Naive thymus-derived CD8-positive, alpha-beta T cell (primary cell): ENCODE data around the gene DNAI4. TPM values are rescaled to one million over a fixed set of nuclear protein-coding genes. Genes with fewer than 3 reads are reported as not detected.

Source experiments
- ATAC-seq, 2 donors: fragments of 150-1000 bp; cut with Tn5 transposase in 1 of 2; sonication (Bioruptor Pico), chemical (Tn5 transposase) in 1 of 2; 1 replicate in 1 of 2; 2 replicates in 1 of 2; pipeline ENCODE4 v1.10.0; 2021; ENCODE audit warnings: mild to moderate bottlenecking in 2 of 2, moderate library complexity in 2 of 2
- POLR2A ChIA-PET: fragments of 350-600 bp; sonication (Branson Sonifier 250); formaldehyde crosslinking; loops from one replicate; lab custom pipeline; 2021; ENCODE audit warnings: antibody characterized with exemption; lab: Charles Lee
- DNase-seq, 10 donors: peaks; one replicate each; pipeline versions ENCODE4 v3.0.0 to v3.0.0-alpha.2; 2020 to 2022
- H3K27ac Mint-ChIP-seq, 10 donors: one replicate each; pipeline ENCODE4 v1.8.0; 2020 to 2022; ENCODE audit warnings: mild to moderate bottlenecking in 10 of 10, mixed read lengths in 10 of 10, moderate library complexity in 4 of 10, inconsistent platforms in 1 of 10
- H3K27me3 Mint-ChIP-seq, 5 donors: one replicate each; pipeline ENCODE4 v1.8.0; 2021 to 2022; ENCODE audit warnings: mixed read lengths in 5 of 5
- H3K36me3 Mint-ChIP-seq, 3 donors: one replicate each; pipeline ENCODE4 v1.8.0; 2020 to 2022; ENCODE audit warnings: mixed read lengths in 3 of 3, mild to moderate bottlenecking in 2 of 3, inconsistent platforms in 1 of 3
- H3K4me1 Mint-ChIP-seq, 4 donors: one replicate each; pipeline ENCODE4 v1.8.0; 2021 to 2022; ENCODE audit warnings: mixed read lengths in 4 of 4
- H3K4me3 Mint-ChIP-seq, 10 donors: one replicate each; pipeline ENCODE4 v1.8.0; 2020 to 2022; ENCODE audit warnings: mild to moderate bottlenecking in 10 of 10, mixed read lengths in 10 of 10, moderate library complexity in 6 of 10, inconsistent platforms in 1 of 10
- H3K9me3 Mint-ChIP-seq, 9 donors: one replicate each; pipeline ENCODE4 v1.8.0; 2020 to 2022; ENCODE audit warnings: mixed read lengths in 9 of 9, mild to moderate bottlenecking in 3 of 9, inconsistent platforms in 1 of 9, moderate library complexity in 1 of 9
- polyA plus RNA-seq, 3 donors: library from polyadenylated mRNA; unstranded; fragments of 300-500 nt; fragmentation: Illumina TruSeq; gene quantifications; one replicate each; pipeline ENCODE4 v1.2.3, GENCODE V29; 2021
- total RNA-seq, 8 experiments: library from RNA in 2 of 8; stranded (reverse) in 2 of 8; gene quantifications; one replicate each; pipeline ENCODE4 v1.2.3 and lab custom pipeline; 2021 to 2026

Gene DNAI4
- total and polyA plus RNA-seq, 5 experiments from 2014 or later: 0.69 to 10.0 (median 0.98) TPM

DNA sequence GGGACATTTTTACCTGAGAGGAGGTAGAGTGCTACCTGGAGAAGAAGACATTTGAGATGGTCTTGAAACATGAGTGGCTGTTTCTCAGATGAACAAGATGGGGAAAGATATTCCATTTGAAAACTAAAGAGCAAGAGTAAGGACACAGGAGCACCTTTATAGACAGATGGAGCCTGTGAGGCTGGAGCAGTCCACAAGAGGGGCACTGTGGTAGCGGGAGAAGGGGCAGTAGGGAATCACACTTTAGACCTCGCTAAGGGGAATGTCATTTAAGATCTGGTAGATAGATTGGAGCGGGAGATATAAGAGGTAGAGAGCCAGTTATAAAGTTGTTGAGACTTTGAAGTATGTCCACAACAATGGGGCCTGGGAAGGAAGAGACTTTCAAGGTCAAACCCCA, 149.0 kb downstream of the DNAI4 start:
- H3K27ac Mint-ChIP-seq: no peak overlapping the region
- H3K27me3 Mint-ChIP-seq: peaks cover 0 to 2% (median 0%) of the 10 kb centered on the region in 5 donors
- no peaks in the 10 kb centered on the region for H3K36me3 Mint-ChIP-seq
- POLR2A ChIA-PET: no interaction called here
- H3K4me3 Mint-ChIP-seq: no peak overlapping the region
- no peak for DNase-seq
- ATAC-seq: no peak
- peaks cover 0 to 3% (median 1%) of the 10 kb centered on the region in 4 donors for H3K4me1 Mint-ChIP-seq
- peaks cover 0 to 2% (median 0%) of the 10 kb centered on the region in 9 donors for H3K9me3 Mint-ChIP-seq

DNA sequence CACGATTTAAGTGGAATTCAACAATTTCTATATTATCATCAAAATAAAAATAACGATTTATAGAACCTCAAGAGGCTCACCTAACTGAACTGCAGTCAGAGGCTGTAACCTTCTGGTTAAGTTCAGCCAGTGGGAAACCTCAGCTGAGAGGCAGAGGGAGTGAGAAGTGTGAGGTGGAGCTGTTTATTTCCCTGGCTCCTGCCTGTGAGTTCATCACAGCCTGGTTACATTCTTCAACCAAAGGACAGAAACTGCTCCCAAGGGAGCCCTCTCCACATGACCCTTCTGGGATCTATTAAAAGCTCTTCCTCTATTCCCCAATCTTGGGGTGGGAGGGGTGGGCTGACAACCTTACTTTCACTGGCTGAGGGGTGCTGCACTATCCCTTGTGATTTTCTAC, 150.2 kb downstream of the DNAI4 start:
- Mint-ChIP-seq H3K4me3 (no peak overlapping the region), H3K9me3 (no peaks in the 10 kb centered on the region), H3K36me3 (no peaks in the 10 kb centered on the region), H3K27ac (no peak overlapping the region), H3K27me3 (peaks cover 0 to 1% (median 0%) of the 10 kb centered on the region in 5 donors), H3K4me1 (peaks cover 0 to 14% (median 8%) of the 10 kb centered on the region in 4 donors)
- POLR2A ChIA-PET: no interaction called here
- ATAC-seq: no peak
- no peak for DNase-seq

DNA sequence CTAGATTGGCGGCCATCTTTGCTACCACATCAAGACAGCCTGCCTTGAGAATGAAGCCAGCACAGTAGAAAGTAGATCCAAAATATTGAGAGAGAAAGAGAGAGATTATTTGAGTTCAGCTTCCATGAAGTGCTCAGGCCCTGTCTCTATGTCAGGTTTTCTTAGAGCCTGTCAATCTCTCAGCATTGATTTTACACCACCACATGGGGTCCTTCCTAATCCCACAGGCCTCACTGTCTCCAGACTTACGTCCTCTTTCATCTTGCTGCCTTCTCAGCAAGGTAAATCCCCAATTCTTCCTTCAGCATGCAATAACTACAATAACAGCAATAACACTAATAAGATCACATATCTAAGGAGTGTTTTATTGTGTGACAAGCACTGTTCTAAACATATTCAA, 151.4 kb downstream of the DNAI4 start:
- Mint-ChIP-seq H3K4me3 (no peak overlapping the region), H3K36me3 (no peaks in the 10 kb centered on the region), H3K27ac (no peak overlapping the region), H3K9me3 (no peaks in the 10 kb centered on the region), H3K27me3 (no peaks in the 10 kb centered on the region), H3K4me1 (peaks cover 0 to 24% (median 18%) of the 10 kb centered on the region in 4 donors)
- ATAC-seq (no peak), DNase-seq (no peak)
- POLR2A ChIA-PET: no interaction called here

DNA sequence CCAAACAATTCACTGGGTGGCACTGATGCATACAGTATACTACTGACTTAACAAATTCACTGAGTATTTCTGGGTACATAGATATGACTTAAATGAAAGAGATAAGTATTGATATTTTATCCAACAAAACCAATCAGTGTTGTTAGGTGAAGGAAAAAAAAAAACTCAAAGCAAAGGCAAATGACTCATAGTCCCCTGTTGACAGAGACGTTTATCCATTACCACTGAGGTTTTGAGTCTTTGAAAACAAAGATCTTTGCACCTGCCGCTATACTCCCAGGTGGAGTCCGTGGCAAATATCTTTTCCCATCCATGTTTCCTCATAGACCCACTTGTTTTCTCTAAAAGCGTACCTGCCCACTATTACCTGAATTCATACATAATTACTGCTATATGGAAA, 154.0 kb downstream of the DNAI4 start:
- H3K27me3 Mint-ChIP-seq: no peaks in the 10 kb centered on the region
- H3K36me3 Mint-ChIP-seq: no peaks in the 10 kb centered on the region
- ATAC-seq (peak in 1 of 2 donors; percentile 54), DNase-seq (no peak)
- peaks cover 0 to 24% (median 18%) of the 10 kb centered on the region in 4 donors for H3K4me1 Mint-ChIP-seq
- H3K27ac Mint-ChIP-seq: peak overlapping the region in 3 of 10 donors; percentile 28 to 85 (median 39)
- POLR2A ChIA-PET: no interaction called here
- peak overlapping the region in 3 of 10 donors; percentile 54 to 72 (median 58) for H3K4me3 Mint-ChIP-seq
- no peaks in the 10 kb centered on the region for H3K9me3 Mint-ChIP-seq

DNA sequence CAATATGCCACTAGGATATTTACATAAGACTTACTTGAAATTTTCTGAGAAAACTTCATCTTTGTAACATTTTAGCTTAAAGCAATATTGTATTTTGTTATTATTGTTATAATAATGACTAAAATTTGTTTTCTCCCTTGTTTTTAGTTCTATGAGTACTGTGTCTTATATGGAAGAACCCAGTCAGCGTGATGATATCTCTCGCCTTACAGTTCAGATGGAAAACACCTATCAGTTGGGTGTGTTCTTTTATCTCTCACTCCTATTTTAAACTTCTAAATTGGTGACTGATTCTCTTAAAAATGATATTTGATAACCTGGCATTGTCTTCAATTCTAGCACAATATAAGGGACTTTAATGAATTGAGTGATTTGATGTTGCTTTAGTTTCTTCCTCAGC, 154.4 kb downstream of the DNAI4 start:
- H3K36me3 Mint-ChIP-seq: no peaks in the 10 kb centered on the region
- DNase-seq (no peak), ATAC-seq (no peak)
- H3K27me3 Mint-ChIP-seq: no peaks in the 10 kb centered on the region
- H3K9me3 Mint-ChIP-seq: no peaks in the 10 kb centered on the region
- H3K4me3 Mint-ChIP-seq: peak overlapping the region in 6 of 10 donors; percentile 50 to 72 (median 64)
- POLR2A ChIA-PET: interaction anchor here (0.6 to 1.3 kb wide), 2 partner anchors 139 to 160 kb away, joined by 3 to 4 read pairs; no protein-coding TSS in a partner anchor
- H3K27ac Mint-ChIP-seq: peak overlapping the region in 2 of 10 donors; percentile 69 to 85
- peaks cover 0 to 24% (median 18%) of the 10 kb centered on the region in 4 donors for H3K4me1 Mint-ChIP-seq

DNA sequence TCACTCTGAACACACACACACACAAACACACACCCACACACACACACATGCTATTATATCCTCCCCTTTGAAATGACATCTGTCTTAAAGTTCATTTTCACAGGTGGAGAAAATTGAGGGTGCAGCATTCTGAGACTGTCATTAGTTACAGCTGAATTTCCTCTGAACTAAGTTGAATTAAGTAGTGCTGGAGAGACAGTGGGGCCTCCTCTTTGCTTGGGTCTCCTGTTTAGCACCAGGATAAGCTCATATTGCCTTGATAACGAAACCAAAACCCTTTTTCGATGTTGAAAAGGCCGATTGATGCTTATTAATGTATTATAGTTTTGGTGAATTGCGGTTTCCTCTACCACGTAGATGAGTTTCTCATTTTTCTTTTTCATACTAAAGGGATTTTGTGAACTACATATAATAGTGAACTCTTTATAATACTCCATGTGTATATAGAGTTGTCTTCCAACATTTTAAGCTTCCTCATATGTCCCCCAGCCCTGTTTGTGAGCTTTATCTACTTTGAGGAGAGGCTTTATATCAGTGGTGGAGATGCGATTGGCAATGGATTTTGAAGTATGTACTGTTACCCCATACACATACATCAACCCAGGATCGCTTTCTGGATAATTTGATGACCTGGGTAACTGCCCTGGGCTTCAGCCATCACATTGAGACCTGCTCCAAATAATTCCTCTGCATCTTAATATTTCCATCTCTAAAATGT, 155.0 kb downstream of the DNAI4 start:
- Mint-ChIP-seq H3K4me3 (peak overlapping the region in 9 of 10 donors; percentile 38 to 81 (median 70)), H3K4me1 (peaks cover 2 to 29% (median 18%) of the 10 kb centered on the region in 4 donors), H3K27me3 (no peaks in the 10 kb centered on the region), H3K27ac (peak overlapping the region in 7 of 10 donors; percentile 24 to 76 (median 54)), H3K36me3 (no peaks in the 10 kb centered on the region), H3K9me3 (no peaks in the 10 kb centered on the region)
- DNase-seq (peak in 3 of 10 donors; percentile 9 to 27 (median 25)), ATAC-seq (peak; percentile 65 to 68)
- POLR2A ChIA-PET: interaction anchor here (0.6 to 1.3 kb wide), 2 partner anchors 139 to 161 kb away, joined by 3 to 4 read pairs; no protein-coding TSS in a partner anchor

DNA sequence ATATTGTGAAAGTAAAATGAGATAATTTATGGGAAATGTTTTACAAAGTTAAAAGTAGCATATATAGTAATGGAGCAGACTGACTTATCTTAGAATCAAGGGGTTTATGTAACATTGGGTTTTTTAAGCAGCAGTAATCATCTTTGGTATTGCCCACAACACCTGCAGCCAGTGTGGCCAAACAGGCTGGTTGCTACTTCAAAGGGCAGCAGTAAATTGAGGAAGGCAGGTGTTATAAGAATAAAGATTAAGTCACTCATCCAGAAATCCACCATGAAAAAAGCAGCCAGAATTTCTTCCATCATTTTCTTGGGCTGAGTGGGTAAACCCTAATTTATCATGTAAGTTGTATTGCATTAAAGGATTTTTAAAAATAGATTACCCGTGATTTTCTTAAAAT, 155.7 kb downstream of the DNAI4 start:
- H3K9me3 Mint-ChIP-seq: no peaks in the 10 kb centered on the region
- no peak for DNase-seq
- no peak for ATAC-seq
- peaks cover 2 to 29% (median 18%) of the 10 kb centered on the region in 4 donors for H3K4me1 Mint-ChIP-seq
- POLR2A ChIA-PET: interaction anchor here (1.3 kb wide), 1 partner anchor 161 kb away, joined by 4 read pairs; no protein-coding TSS in a partner anchor
- H3K27me3 Mint-ChIP-seq: no peaks in the 10 kb centered on the region
- H3K36me3 Mint-ChIP-seq: no peaks in the 10 kb centered on the region
- peak overlapping the region in 6 of 10 donors; percentile 11 to 76 (median 46) for H3K27ac Mint-ChIP-seq
- H3K4me3 Mint-ChIP-seq: peak overlapping the region in 6 of 10 donors; percentile 4 to 74 (median 63)

DNA sequence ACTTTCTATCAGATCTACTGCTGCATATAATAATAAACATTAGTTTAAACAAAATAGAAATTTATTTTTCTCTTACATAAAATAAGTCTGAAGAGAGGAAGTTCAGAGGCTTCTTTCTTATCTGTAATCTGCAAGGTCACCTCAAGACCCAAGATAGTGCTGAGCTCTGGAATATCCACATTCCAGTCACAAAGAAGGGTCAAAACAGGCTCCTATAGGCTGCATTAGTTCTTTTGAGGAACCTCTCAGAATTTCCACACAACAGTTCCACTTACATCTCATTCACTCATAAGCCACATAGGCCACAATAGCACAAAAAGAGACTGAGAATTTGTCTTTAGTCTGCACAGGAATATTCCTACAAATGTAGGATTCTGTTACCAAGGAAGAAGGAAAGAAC, 157.0 kb downstream of the DNAI4 start:
- no peaks in the 10 kb centered on the region for H3K27me3 Mint-ChIP-seq
- POLR2A ChIA-PET: no interaction called here
- no peak overlapping the region for H3K27ac Mint-ChIP-seq
- no peaks in the 10 kb centered on the region for H3K9me3 Mint-ChIP-seq
- peaks cover 2 to 29% (median 18%) of the 10 kb centered on the region in 4 donors for H3K4me1 Mint-ChIP-seq
- no peaks in the 10 kb centered on the region for H3K36me3 Mint-ChIP-seq
- DNase-seq: no peak
- H3K4me3 Mint-ChIP-seq: no peak overlapping the region
- no peak for ATAC-seq

DNA sequence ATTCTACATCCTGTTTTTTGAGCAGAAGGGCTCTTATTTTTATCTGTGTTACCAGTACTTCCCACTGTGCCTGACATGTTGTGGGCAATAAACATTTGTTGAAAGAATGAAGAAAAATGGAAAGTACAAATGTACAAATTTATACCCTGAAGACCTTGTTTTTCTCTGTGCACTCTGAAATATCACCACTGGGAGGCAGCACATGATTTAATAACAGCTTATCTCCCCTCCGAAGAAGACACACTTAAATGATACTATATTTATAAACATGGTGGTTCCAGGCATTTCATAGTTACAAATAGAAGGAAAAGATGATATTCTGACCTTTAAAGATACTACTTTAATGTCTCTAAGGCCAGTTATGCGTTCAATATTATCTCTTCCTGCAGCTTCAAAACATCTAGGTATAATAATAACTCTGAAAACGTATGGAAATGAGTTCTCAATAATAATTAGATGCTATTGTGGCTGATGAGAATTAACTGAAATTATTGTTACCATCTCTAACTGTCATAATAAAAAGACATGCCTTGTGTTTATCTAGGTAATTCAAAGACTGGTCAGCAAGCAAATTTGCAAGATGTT, 159.6 kb downstream of the DNAI4 start:
- POLR2A ChIA-PET: interaction anchor here (0.8 to 1.0 kb wide), 4 partner anchors 160 to 384 kb away, joined by 3 to 5 read pairs (median 3); partner anchors contain the start of genes DNAI4, MIER1 and SLC35D1
- H3K4me3 Mint-ChIP-seq: no peak overlapping the region
- H3K9me3 Mint-ChIP-seq: no peaks in the 10 kb centered on the region
- peak; percentile 69 to 85 for ATAC-seq
- H3K27me3 Mint-ChIP-seq: no peaks in the 10 kb centered on the region
- H3K27ac Mint-ChIP-seq: no peak overlapping the region
- H3K36me3 Mint-ChIP-seq: no peaks in the 10 kb centered on the region
- peak; percentile 7 to 70 (median 52) for DNase-seq
- H3K4me1 Mint-ChIP-seq: peaks cover 2 to 21% (median 11%) of the 10 kb centered on the region in 4 donors

Other genes starting within 250 kb of the DNAI4 start
- gene DYNLT5, start 172.4 kb downstream of the DNAI4 start, total RNA-seq: not detected
- gene DYNLT5, start 172.4 kb downstream of the DNAI4 start, polyA plus RNA-seq: not detected
- not detected for gene INSL5, start 123.6 kb downstream of the DNAI4 start, total RNA-seq
- not detected for gene INSL5, start 123.6 kb downstream of the DNAI4 start, polyA plus RNA-seq
- 10 to 100 TPM; 65.0 to 68.5 TPM for gene MIER1, start 134 bp upstream of the DNAI4 start, total RNA-seq
- gene MIER1, start 134 bp upstream of the DNAI4 start, polyA plus RNA-seq: 10 to 100 TPM; 30.1 to 37.3 (median 36.4) TPM
- 10 to 100 TPM; 22.2 to 22.8 TPM for gene SLC35D1, start 129.3 kb upstream of the DNAI4 start, total RNA-seq
- 1 to 10 TPM; 4.6 to 6.2 (median 5.7) TPM for gene SLC35D1, start 129.3 kb upstream of the DNAI4 start, polyA plus RNA-seq
- gene C1orf141, start 210.1 kb upstream of the DNAI4 start, total RNA-seq: not detected
- not detected for gene C1orf141, start 210.1 kb upstream of the DNAI4 start, polyA plus RNA-seq
- gene IL23R, start 241.6 kb upstream of the DNAI4 start, total RNA-seq: not detected
- not detected for gene IL23R, start 241.6 kb upstream of the DNAI4 start, polyA plus RNA-seq